NCI-H2081 treated with DMSO at 0.1 percent for 48 hours (cell line): Measurements from ENCODE around the gene SHISA6.

Experiments
- DNase-seq: peaks from one replicate; lab custom pipeline; 2025; lab: John Stamatoyannopoulos, UW

Gene SHISA6

DNA sequence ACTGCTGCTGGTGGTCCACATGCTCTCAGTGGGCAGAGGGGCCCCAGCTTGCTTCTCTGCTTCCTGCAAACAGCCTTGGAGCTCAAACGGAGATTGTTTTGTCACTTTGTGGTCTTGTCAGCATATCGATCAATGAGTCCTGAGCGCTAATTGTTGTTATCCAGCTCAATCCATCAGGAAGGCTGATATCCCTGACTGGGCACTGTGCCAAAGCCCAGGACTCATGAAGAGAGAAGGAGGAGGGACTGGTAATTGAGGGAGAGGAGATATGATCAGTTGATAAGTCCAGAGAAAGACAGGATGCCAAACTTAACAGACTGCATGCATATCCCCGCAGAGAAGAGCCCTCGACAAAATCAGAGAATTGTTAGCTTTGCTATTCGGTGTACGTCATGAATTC, 298.6 kb downstream of the SHISA6 start:
- DNase-seq, result no peak

DNA sequence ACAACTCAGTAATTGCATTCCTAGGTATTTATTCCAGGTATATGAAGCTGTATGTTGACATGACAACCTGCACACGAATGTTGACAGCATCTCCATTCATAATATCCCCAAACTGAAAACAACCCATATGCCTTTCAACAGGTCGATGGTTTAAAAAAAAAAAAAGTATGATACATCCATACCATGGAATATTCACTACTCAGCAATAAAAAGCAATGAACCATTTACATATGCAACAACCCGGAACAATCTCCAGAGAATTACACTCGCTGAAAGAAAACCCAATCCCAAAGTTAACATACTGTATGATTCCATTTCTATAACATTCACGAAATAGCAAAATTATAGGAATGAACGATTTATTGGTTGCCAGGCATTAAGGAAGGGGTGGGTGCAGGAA, 304.0 kb downstream of the SHISA6 start:
- no peak for DNase-seq

GRCh38 chr17:11545696-11546095, 304.7 kb downstream of the SHISA6 start:
- no peak for DNase-seq

DNA sequence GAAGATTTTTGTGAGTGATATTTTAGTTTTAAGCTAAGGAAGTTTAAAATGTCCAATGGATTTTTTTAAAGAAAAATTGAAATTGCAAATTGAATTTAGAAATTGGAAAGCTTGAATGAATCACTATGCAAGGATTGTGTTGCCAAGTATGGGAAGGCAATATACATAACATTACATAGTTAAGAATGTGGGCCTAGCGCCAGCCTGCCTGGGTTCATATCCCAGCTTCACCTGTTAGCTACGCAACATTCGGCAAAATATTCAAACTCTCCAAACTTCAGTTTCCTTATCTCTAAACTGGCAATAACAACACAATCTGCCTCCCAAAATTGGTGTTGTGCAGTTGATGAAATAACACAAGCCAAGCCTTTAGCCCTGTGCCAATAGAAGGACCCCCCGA, 306.8 kb downstream of the SHISA6 start:
- no peak for DNase-seq

DNA sequence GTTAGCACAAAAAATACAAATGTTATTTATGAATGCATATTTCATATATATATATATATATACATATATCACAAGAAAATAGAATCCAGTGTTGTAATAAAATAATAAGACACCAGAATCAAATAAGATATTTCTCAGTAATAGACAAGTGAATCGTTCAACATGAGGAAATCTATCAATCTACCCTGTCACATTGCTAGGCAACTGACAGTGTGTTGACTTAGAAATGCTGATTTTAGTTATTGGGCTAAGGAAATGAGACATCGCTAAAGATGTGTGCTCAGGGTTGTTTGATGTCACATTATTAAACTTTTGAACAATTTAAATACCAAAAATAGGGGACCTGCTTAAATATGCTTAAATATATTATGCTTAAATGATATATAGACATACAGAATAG, 307.4 kb downstream of the SHISA6 start:
- DNase-seq, result no peak

DNA sequence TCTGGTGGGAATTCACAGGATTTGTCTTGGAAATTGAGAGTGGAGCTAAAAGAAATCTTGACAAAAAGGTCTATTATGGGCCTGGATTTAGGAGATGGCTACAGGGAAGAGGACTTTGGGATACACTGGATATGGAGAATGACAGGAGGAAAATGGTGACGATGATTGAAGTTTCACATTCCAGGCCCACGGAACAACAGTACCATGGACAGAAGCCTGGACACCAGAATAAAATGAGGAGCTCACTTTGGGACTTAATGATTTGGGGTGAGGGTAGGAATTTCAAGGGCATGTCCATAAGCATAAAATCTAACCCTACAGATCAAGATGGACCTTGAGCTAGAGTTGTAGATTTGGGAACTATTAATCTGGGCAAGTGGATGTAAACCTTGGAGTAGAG, 309.4 kb downstream of the SHISA6 start:
- no peak for DNase-seq

- no peak for DNase-seq
These were observed 310.4 kb downstream of the SHISA6 start for GRCh38 chr17:11551442-11551841.

DNA sequence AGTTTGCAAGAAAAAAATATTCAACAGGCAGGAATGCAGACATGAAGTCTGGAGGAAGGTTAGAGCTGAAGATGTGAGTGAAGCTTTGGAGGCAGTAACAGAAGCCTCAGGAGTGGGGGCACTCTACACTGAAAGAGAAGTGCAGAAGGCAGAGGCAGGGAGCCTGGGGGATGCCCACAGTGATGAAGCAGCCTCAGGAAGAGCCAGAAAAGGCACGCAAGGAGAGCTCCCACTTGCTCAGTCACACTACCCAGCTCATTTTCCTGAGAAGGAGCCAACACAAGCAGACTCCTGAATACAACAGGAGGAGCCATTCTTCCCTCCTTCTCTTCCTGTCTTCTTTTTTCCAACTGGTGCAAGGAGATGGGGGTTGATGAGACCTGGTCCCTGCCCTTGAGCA, 312.1 kb downstream of the SHISA6 start:
- DNase-seq, result no peak

DNA sequence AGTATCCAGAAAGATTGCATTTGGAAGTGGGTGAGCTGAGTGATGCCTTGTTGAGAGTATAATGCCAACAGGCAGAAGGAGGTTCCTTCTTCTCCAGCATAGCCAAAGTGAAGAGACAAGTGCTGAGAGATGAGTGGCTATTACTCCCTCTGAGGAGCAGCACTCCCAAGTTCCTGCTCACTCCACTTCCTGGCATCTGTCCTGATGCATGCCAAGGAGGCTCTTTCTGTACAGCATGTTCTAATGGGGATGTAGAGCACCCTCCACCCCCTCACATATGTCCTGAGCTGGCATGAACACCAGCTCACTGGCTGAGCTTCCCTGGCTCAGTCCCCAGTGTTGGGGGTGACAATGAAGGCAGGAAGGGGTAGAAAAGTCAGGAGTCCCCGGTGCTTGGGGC, 313.0 kb downstream of the SHISA6 start:
- no peak for DNase-seq

- no peak for DNase-seq
These were observed 313.5 kb downstream of the SHISA6 start for GRCh38 chr17:11554542-11554941.

DNA sequence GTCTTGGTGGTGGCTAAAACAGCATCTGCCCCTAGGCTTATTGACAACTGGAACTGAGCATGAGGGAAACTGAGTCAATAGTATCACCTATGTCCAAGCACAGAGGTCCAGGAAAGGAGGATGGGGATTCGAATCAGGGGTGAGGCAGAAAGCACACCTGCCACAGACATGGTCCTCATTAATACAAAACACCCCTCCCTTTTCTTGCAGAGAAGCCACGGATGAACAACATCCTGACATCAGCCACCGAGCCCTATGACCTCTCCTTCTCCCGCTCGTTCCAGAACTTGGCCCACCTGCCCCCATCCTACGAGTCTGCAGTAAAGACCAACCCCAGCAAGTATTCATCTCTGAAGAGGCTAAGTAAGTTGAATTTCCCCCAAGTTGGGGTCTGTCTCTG, 314.5 kb downstream of the SHISA6 start:
- no peak for DNase-seq

- DNase-seq, result no peak
These were observed 316.9 kb downstream of the SHISA6 start for GRCh38 chr17:11557727-11558452.

DNA sequence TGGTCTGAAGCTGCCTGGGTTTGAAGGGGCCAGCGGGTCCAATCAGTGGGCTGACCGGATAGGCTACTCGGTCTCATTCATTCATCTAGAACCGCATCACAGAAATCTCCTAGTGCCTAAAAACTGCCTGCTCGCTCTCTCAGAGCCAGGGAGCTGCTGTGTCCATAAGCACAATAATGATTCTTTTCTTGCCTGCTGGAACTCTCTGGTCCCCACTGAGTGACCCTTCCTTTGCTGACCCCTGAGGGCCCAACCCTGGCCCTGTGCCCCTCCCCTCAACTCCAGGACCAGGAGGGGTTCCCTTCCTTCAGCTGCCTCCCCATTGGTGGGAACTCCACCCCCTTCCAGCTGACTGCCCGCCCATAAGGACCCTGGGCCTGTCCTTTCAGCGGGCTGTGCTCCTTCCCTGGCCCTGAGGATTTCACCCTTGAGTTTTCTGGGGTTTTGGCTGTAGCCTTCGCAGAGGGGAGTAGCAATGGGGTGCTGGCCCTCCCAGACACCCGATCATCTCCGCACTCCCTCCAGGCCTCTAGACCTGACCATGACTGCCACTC, 317.7 kb downstream of the SHISA6 start:
- DNase-seq, result no peak

GRCh38 chr17:11559601-11560000, 318.6 kb downstream of the SHISA6 start:
- DNase-seq, result no peak

DNA sequence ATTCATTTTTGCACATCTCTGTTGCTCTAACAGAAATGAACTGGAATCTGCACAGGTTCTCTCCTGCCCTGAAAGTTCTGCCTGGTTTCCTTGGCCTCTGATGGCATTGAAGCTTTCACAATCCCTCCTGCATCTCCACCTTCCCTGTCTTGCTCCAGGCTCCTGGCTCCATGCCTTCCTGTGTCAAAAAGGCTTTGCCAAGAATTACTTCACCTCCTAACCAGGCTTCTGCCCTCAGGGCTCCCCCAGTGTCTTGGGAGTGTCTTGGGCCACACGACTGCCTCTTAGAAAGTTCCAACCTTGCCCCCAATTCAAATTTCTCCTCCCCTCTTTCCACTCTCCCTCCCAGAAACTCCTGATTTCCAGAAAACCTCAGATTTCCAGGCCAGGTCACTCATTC, 320.3 kb downstream of the SHISA6 start:
- DNase-seq, result no peak

DNA sequence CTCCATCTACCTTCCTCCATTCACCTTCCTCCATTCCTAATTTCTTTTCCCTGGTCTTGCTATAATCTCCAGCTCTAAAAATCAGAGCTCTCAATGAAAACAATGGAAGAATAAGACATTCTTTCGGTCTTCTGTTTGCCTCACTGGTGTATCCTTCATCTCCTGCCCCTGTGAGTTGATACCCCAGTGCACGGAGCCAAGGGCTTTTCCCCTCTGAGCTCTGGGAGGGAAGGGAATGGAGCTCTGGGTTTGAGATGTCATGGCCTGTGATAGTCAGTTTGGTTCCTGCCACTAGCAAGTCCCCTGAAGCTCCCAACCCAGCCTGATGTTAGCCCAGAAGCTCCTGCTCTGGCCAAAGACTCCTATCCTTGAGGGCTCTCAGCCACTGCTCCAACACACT, 320.7 kb downstream of the SHISA6 start:
- DNase-seq, result no peak

DNA sequence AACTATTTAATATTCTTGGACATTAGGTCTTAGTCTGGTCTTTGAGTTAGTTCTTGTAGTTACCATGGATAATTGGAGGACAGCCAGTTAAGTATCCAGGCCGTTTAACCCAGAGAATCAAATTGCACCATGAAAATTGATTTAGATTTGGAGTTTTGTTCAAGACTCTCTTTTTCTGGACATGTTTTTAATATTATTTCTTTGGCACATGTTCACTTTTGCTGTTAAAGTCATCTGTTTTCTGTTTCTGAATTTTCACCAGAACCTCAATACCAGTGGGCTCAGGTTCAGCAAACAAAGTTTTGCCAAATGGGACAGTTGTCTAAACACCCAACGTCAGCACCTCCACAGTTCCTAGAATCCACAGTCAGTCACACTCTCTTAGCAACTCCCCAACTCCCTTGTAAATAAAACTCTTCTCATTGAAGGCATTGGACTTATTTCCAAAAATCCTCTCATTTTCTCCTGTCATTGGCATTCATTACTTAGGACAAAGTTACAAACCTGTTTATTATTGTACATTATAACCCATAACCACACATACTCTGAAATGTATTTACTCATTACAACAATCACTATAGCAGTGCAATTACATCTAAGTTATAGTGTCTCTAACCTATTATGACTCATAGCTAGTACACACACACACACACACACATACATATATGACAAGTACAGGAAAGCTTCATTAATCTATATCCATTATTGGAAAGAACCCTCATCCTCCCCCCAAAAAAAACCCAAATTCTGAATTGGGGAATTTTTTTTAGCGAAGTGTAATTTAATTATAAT, 323.8 kb downstream of the SHISA6 start:
- DNase-seq, result no peak

GRCh38 chr17:11565591-11565990, 324.6 kb downstream of the SHISA6 start:
- no peak for DNase-seq

GRCh38 chr17:11578998-11579397, 338.0 kb downstream of the SHISA6 start:
- no peak for DNase-seq

- DNase-seq, result no peak
These were observed 339.7 kb downstream of the SHISA6 start for GRCh38 chr17:11580677-11581076.

GRCh38 chr17:11582217-11582616, 341.2 kb downstream of the SHISA6 start:
- DNase-seq, result no peak

DNA sequence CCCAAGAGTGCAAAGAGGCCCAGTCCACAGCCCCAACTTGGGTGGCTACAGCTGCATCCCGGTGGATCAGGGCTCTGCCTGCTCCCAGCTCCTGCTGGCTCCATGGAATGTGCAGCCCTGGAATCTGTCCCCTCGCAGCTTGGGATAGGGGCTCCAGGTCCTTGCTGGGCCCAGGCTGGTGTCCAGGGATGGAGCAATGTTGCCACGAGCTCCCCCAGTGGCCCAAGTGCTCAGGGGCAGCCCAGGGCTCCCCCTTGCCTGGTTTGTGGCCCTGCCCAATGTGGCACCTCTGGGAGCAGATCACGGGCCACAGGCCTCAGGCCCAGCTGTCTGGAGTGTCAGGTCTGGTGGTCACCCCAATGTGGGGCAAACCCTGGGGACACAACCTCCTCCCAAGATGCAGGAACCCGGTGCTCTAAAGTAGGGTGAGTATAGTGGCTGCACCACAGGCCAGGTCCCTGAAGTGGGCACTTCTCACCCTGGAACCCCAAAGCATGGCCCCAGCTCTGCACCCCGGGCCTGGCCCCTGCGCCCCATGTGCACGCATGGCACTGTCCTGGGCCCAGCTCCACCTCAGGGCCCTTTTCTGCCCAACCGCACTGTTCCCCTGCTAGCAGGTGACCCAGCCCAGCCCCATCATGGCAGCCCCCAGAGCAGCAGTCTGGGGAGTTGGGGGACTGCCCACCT, 342.4 kb downstream of the SHISA6 start:
- DNase-seq, result no peak

GRCh38 chr17:11589716-11590115, 348.7 kb downstream of the SHISA6 start:
- no peak for DNase-seq
